Measurements from ENCODE around the gene SRSF12.
A peak's percentile ranks its signal among the peaks of the same experiment; 100 is the strongest.

The SRSF12 gene

DNA sequence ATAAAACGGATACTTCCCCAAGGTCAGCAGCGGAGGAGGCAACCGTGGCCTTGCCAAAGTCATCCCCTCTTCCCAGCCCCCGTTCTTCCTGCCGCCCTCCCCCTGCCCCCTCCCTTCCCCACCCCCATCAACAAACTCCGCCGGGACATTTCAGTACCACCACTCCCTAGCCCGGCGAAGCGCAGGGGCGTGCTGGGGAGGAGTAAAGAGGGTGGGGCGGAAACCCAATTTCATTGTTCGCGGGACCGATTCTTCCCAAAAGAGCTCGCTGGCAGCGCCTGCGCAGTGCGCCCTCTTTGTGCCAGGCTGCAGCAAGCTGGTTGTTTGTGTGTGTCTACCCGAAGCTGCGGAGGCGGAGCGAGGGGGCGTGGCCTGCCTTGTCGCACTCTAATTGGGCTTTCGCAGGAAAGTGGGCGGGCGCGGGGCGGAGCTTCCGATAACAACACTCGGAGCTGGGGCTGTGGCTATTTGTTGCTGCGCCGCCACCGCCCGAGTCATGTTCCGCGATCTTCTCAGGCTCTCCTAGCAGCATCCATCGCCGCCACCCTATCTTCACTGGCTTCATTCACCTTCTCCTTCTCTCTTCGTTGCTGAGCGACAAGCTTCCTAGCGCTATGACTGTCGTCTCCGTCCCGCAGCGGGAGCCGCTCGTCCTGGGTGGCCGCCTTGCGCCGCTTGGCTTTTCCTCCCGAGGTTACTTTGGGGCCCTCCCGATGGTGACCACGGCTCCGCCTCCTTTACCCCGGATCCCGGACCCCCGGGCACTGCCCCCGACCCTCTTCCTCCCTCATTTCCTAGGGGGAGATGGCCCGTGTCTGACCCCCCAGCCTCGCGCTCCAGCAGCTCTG, 37.4 kb downstream of the SRSF12 start, which contains the start of gene PNRC1:
Gene PNRC1, plus strand, starts transcription at position 471 of the 848 bp plus-strand sequence. Its CDS starts 144 bp downstream, at position 615.
- TF ChIP-seq, protein P1, sequence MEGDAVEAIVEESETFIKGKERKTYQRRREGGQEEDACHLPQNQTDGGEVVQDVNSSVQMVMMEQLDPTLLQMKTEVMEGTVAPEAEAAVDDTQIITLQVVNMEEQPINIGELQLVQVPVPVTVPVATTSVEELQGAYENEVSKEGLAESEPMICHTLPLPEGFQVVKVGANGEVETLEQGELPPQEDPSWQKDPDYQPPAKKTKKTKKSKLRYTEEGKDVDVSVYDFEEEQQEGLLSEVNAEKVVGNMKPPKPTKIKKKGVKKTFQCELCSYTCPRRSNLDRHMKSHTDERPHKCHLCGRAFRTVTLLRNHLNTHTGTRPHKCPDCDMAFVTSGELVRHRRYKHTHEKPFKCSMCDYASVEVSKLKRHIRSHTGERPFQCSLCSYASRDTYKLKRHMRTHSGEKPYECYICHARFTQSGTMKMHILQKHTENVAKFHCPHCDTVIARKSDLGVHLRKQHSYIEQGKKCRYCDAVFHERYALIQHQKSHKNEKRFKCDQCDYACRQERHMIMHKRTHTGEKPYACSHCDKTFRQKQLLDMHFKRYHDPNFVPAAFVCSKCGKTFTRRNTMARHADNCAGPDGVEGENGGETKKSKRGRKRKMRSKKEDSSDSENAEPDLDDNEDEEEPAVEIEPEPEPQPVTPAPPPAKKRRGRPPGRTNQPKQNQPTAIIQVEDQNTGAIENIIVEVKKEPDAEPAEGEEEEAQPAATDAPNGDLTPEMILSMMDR (conservative IDR thresholded peaks at IDR 0.05) = no peak
- no peak for TF ChIP-seq ZFX (IDR thresholded peaks at IDR 0.05)
- H3K27ac ChIP-seq = peak within 1 kb of the TSS; percentile 85

DNA sequence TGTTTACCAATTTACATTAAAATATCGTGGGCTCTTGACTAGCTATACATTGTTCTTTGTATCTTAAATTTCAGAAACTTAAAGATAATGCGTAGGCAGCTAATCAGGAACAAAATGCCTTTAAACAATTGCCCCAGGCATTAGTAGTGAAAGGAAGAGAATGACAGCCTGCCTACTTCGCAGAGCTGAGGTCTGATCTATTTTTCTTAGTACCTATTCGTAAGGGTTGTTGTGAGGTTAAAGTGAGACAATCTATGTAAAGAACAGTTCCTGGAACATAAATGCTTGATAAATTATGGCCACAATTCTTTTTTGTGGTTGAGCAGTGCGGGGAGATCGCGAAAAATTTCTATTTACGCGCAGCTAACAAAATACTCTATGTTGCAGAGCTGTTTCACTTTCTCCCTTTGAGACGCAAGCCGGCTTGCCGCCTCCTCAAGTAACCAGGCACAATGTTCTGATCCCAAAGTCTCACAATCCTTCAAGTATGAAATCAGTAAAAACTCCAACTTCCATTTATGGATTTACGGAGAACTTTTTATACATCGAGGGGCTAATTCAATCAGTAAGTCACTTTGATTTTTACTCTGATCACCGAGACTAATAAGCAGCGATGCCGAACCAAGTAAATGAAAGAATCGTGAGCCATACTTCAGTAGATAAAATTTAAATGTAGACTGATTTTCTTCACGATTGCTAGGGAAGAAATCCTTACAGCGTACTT, 38.2 kb downstream of the SRSF12 start:
- H3K27ac ChIP-seq = peak overlapping the region; percentile 85
- TF ChIP-seq, protein P1 (conservative IDR thresholded peaks at IDR 0.05) = no peak
- no peak for TF ChIP-seq ZFX (IDR thresholded peaks at IDR 0.05)

DNA sequence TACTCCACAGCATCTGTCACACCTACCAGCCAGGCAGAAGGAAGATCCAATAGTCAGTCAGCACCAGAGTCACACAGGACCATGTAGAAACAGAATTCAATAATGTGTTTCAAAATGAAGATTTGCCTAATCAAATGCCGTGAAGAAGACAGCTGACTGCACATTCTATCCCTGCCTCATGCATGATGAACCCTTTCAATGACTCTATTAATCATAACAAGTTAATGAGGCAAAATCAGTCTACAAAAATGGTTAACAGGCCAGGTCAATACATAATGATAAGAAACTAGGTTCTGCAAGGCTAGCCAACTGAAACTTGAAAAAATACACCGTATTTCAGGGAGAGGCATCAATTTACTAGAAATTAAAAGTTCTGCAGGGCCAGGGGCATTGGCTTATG, 44.0 kb downstream of the SRSF12 start:
- TF ChIP-seq, protein P1 (conservative IDR thresholded peaks at IDR 0.05) = no peak
- no peak for TF ChIP-seq ZFX (IDR thresholded peaks at IDR 0.05)

DNA sequence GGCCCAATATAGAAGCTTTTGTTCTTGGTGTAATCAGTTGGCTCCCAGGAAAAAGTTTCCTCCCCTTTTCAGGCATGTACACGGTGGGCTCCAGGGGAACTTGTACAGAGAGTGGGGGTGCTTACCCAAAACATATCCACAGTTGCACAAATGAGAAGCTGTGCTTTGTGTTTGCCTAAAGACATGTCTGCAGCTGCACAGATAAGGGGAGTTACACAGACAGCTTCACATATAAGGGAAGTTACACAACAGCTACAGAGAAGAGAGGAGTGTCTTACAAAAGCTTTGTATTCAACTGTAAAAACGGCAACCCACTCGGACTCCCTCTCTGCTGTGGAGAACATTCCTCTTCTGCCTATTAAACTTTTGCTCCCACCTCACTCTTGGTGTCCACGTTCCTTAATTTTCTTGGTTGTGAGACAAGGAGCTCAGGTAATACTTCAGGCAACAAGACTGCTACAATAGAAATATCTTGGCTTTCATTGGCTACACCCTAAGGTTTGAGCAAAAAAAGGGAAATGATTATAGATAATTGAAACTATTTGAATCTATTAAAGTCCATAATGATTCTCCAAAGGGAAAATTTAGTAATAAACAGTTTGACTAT, 44.8 kb downstream of the SRSF12 start:
- TF ChIP-seq, protein P1 (conservative IDR thresholded peaks at IDR 0.05) = no peak
- TF ChIP-seq ZFX (IDR thresholded peaks at IDR 0.05) = no peak
- no peak overlapping the region for H3K27ac ChIP-seq

More for the DNA sequence above, 44.0 kb downstream of the SRSF12 start:
- no peak overlapping the region for H3K27ac ChIP-seq

DNA sequence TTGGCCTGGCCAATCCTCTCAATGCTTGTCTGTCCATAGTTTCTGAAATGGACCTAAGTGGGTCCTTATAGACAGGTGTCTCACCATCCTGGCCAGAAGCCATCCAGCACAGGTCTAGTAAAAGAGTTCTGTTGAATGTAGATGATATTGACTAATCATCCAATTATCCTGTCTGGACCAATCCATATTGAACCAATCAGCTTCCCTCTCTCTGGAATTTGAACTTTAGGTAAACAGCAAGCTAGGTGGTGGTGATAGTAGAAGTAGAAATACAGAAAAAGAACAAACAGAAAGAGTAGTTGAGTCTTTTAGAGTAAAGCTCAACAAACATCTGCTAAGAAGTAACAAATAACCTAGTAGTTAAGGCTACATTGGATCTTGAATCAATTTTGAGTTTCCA, 46.8 kb downstream of the SRSF12 start:
- no peak overlapping the region for H3K27ac ChIP-seq
- no peak for TF ChIP-seq ZFX (IDR thresholded peaks at IDR 0.05)
- TF ChIP-seq, protein P1 (conservative IDR thresholded peaks at IDR 0.05) = no peak

DNA sequence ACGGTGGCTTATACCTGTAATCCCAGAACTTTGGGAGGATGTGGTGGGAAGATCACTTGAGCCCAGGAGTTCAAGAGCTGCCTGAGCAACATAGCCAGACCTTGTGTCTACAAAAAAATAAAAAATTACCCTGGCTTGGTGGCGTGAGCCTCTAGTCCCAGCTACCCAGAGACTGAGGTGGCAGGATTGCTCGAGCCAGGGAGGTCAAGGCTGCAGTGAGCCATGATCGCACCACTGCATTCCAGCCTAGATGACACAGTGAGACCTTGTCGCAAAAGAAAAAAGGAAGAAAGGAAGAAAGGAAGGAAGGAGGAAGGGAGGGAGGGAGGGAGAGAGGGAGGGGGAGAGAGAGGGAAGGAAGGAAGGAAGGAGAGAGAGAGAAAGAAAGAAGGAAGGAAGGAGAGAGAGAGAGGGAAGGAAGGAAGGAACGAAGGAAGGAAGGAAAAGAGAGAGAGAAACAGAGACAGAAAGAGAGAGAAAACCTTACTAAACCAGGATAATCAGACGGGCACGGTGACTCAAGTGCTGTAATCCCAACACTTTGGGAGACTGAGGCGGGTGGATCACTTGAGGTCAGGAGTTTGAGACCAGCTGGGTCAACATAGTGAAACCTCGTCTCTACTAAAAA, 48.2 kb downstream of the SRSF12 start:
- TF ChIP-seq, protein P1 (conservative IDR thresholded peaks at IDR 0.05) = no peak
- TF ChIP-seq ZFX (IDR thresholded peaks at IDR 0.05) = no peak
- no peak overlapping the region for H3K27ac ChIP-seq
